GM10266 (cell line): Measurements from ENCODE around the gene IL19.

ENCODE experiments used
- DNase-seq: peaks from one replicate; pipeline ENCODE4 v3.0.0; 2012; ENCODE audit errors: extremely low spot score
- TF ChIP-seq, protein P1 (sequence below): IDR thresholded peaks from 2 replicates; pipeline ENCODE4 v1.5.1; 2012; ENCODE audit warnings: mild to moderate bottlenecking, low read depth; ENCODE audit not compliant: control insufficient read depth, insufficient read depth; ENCODE audit errors: missing control alignments

Gene IL19

DNA sequence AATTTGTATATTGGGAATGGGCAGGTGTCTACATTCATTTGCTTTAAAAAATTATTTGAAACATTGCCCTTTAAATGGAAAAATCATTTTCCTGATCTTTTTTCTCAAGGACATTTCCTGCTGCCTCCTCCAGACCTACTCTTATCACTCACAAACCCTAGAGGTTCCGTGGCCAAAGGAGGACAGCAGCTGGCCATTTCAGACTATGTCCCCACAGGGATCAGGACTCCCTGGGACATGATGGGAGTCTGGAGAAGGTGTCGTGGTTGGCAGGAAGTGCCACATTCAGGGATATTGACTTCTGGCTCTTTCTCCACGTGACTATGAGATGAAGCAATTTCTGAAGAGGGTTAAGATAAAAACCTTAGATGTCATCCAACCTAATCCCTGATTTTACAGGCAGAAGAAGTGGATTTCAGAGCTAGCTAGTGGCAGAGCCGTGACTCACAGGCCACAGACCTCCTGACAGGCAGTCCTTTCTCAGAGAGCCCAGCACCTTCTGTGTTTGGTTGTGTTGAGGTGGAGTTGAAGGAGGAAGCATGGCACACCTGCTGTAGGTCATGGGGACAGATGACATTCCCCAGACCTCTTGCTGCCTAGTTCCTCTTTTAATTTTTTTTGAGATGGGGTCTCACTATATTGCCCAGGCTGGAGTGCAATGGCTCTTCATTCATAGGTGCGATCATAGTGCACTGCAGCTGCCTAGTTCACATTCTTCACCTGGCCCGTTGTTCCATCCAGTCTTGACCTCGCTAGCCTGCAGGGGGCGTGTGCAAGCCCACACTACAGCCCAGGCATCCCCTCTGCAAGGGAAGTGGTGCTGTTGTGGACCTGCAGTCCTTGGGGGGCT, 27.2 kb downstream of the IL19 start:
- TF ChIP-seq, protein P1, sequence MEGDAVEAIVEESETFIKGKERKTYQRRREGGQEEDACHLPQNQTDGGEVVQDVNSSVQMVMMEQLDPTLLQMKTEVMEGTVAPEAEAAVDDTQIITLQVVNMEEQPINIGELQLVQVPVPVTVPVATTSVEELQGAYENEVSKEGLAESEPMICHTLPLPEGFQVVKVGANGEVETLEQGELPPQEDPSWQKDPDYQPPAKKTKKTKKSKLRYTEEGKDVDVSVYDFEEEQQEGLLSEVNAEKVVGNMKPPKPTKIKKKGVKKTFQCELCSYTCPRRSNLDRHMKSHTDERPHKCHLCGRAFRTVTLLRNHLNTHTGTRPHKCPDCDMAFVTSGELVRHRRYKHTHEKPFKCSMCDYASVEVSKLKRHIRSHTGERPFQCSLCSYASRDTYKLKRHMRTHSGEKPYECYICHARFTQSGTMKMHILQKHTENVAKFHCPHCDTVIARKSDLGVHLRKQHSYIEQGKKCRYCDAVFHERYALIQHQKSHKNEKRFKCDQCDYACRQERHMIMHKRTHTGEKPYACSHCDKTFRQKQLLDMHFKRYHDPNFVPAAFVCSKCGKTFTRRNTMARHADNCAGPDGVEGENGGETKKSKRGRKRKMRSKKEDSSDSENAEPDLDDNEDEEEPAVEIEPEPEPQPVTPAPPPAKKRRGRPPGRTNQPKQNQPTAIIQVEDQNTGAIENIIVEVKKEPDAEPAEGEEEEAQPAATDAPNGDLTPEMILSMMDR, result peak; percentile 73
- DNase-seq, result peak; percentile 24

- TF ChIP-seq, protein P1, result no peak
- DNase-seq, result no peak
Observed at GRCh38 chr1:206798384-206798996, 27.9 kb downstream of the IL19 start.

GRCh38 chr1:206799311-206799710, 28.7 kb downstream of the IL19 start:
- TF ChIP-seq, protein P1, result no peak
- DNase-seq, result no peak

DNA sequence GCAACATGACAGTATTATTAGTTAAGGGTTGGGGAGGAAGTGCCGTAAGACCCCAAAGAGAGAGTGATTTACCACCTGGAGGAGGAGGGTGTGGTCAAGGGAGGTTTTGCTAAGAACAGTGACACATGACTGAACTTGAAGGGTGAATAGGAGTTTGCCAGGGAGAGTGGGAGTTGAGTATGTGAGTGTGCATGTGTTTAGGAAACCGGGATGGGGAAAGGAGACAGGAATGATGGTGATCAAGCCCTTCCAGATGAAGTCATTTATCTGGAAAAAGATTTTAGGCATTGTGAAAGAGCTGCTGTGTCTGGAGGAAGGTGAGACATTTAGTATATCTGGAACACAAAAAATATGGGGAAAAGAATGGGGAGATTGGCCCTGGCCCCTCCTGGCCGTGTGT, 29.8 kb downstream of the IL19 start:
- DNase-seq, result no peak
- TF ChIP-seq, protein P1, result no peak

GRCh38 chr1:206800891-206801290, 30.3 kb downstream of the IL19 start:
- no peak for DNase-seq
- TF ChIP-seq, protein P1, result no peak

- no peak for DNase-seq
- TF ChIP-seq, protein P1, result peak; percentile 35
Observed at GRCh38 chr1:206801467-206801866, 30.9 kb downstream of the IL19 start.

GRCh38 chr1:206802401-206802800, 31.8 kb downstream of the IL19 start:
- TF ChIP-seq, protein P1, result no peak
- DNase-seq, result no peak
